D721Med (cell line): ENCODE measurements around the gene TMEM14A.
"Not testable (repeated sequence)": the region's sequence is repeated elsewhere in the genome, so short reads cannot be mapped to it uniquely, and the experiment has no call there.

Experiments
- DNase-seq: peaks from one replicate; pipeline ENCODE4 v3.0.0; 2011; ENCODE audit warnings: low spot score; ENCODE audit not compliant: insufficient read length
- FAIRE-seq: peaks from 2 replicates; lab custom pipeline; 2011; peaks lifted over from hg19 to GRCh38; lab: Jason Lieb, UNC
- TF ChIP-seq, protein P1 (sequence below): IDR thresholded peaks from 2 replicates; pipeline ENCODE4 v1.5.1; 2012; ENCODE audit warnings: mild to moderate bottlenecking, control low read depth; ENCODE audit not compliant: insufficient read depth; ENCODE audit errors: missing control alignments

TMEM14A gene

DNA sequence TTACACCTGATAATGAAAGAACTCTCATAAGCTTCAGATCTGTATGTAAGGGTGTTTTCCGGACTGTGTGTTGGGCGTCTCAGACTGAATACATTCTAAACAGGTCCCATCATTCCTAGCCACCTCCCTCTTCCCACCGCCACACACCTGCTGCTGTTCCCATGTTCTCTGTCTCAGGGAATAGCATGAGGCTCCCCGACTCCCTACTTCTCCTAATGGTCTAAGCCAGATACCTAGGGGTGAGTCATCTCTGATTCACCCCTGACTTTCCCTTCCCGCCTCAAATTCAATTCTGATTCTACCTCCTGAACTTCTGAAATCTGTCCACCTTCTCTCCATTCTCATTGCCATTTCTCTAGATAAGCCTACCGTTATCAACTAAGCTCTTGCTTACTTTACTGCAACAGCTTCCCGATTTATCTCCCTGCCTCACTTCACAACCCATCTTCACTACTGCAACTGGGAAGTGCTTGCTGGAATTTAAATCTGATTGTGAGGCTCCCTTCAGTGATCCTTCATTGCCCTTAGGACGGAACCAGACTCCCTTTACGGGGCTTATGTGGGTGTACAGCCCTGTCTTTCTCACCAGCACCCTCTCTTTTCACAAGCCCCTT, 1.6 kb downstream of the TMEM14A start:
- TF ChIP-seq, protein P1, sequence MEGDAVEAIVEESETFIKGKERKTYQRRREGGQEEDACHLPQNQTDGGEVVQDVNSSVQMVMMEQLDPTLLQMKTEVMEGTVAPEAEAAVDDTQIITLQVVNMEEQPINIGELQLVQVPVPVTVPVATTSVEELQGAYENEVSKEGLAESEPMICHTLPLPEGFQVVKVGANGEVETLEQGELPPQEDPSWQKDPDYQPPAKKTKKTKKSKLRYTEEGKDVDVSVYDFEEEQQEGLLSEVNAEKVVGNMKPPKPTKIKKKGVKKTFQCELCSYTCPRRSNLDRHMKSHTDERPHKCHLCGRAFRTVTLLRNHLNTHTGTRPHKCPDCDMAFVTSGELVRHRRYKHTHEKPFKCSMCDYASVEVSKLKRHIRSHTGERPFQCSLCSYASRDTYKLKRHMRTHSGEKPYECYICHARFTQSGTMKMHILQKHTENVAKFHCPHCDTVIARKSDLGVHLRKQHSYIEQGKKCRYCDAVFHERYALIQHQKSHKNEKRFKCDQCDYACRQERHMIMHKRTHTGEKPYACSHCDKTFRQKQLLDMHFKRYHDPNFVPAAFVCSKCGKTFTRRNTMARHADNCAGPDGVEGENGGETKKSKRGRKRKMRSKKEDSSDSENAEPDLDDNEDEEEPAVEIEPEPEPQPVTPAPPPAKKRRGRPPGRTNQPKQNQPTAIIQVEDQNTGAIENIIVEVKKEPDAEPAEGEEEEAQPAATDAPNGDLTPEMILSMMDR, result no peak
- FAIRE-seq (no peak), DNase-seq (no peak)

GRCh38 chr6:52674666-52675065, 3.8 kb downstream of the TMEM14A start:
- no peak for FAIRE-seq
- no peak for DNase-seq
- TF ChIP-seq, protein P1, result no peak

DNA sequence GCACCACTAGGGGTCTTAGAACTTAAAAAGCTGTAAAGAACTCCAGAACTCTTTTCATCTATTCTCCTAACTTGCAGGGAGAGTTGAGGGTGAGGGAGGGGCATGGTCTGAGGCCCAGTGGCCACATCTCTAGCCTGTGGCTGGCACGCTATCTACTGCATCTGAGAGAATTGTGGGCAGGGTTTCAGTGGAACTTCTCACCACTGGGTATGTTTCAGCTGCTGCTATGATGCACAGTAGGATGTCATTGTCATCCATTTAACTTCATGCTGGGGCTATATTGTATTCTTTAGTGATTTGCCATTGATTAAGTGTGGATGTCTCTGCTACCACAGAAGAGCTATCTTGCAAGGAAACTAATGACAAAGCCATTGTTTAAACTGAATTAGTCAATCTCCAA, 4.5 kb downstream of the TMEM14A start:
- DNase-seq, result no peak
- no peak for FAIRE-seq
- TF ChIP-seq, protein P1, result no peak

DNA sequence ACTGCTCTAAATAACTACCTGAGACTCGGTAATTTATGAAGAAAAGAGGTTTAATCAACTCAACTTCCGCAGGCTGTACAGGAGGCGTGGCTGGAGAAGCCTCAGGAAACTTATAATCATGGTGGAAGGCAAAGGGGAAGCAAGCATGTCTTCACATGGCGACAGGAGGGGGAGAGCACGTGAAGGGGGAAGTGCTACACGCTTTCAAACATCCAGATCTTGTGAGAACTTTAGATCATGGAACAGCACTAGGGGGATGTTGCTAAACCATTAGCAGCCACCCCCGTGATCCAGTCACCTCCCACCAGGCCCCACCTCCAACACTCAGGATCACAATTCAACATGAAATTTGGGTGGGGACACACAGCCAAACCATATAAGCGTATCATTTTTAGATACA, 5.7 kb downstream of the TMEM14A start:
- not testable (repeated sequence) for DNase-seq, FAIRE-seq

GRCh38 chr6:52681416-52681815, 10.5 kb downstream of the TMEM14A start:
- TF ChIP-seq, protein P1, result no peak

GRCh38 chr6:52686878-52687699, 16.2 kb downstream of the TMEM14A start:
- TF ChIP-seq, protein P1, result no peak
- DNase-seq (no peak), FAIRE-seq (no peak)

More at GRCh38 chr6:52681416-52681815, 10.5 kb downstream of the TMEM14A start:
- DNase-seq (no peak), FAIRE-seq (no peak)

- TF ChIP-seq, protein P1, result no peak
- FAIRE-seq, result no peak
These were observed 18.9 kb downstream of the TMEM14A start for GRCh38 chr6:52689857-52690256.

More at GRCh38 chr6:52689857-52690256, 18.9 kb downstream of the TMEM14A start:
- DNase-seq, result no peak
